Panc1 (cell line): ENCODE measurements around the gene THRB. TPM values are rescaled to one million over a fixed set of nuclear protein-coding genes. Genes with fewer than 3 reads are reported as not detected.

Experiments used
- ATAC-seq: fragments of 200-7000 bp; cut with Tn5 transposase; 2 replicates; pipeline ENCODE4 v1.9.1; 2020; ENCODE audit warnings: mild to moderate bottlenecking, moderate library complexity
- BruUV-seq: library from RNA; stranded (reverse); fragments of 400-500 nt; replicated peaks from 2 replicates; lab custom pipeline; 2021; lab: Mats Ljungman, UMichigan
- CTCF ChIA-PET: fragments of 300-600 bp; sonication (Branson Sonifier 250); formaldehyde crosslinking; loops from one replicate; lab custom pipeline; 2022; ENCODE audit warnings: antibody characterized with exemption; lab: Charles Lee
- POLR2A ChIA-PET: fragments of 300-600 bp; sonication (Branson Sonifier 250); formaldehyde crosslinking; loops from one replicate; lab custom pipeline; 2022; ENCODE audit warnings: antibody characterized with exemption; lab: Charles Lee
- DNase-seq: peaks from one replicate; pipeline ENCODE4 v3.0.0-alpha.2; 2010; ENCODE audit warnings: low read depth, low spot score
- H3K27ac ChIP-seq: 2 replicates; pipeline ENCODE4 v1.5.1; 2011; ENCODE audit warnings: mild to moderate bottlenecking, low read length, inconsistent platforms
- H3K27me3 ChIP-seq: fragments of 200-500 bp; sonication (Bioruptor generic); 2 replicates; pipeline ENCODE4 v1.6.0; 2014; ENCODE audit warnings: low read length, inconsistent platforms; ENCODE audit not compliant: control insufficient read depth, insufficient read depth
- H3K36me3 ChIP-seq: fragments of 200-500 bp; sonication (Bioruptor generic); 2 replicates; pipeline ENCODE4 v1.5.1; 2014; ENCODE audit warnings: inconsistent platforms, mild to moderate bottlenecking, low read length, moderate library complexity; ENCODE audit not compliant: control insufficient read depth, insufficient read depth
- H3K4me1 ChIP-seq: 2 replicates; pipeline ENCODE4 v1.5.1; 2011; ENCODE audit warnings: inconsistent platforms, mild to moderate bottlenecking, low read length, moderate library complexity; ENCODE audit not compliant: control insufficient read depth, insufficient read depth
- H3K4me3 ChIP-seq, 2 experiments: 2 replicates each; pipeline ENCODE4 v1.5.1; 2011 to 2012; ENCODE audit warnings: low read depth in 2 of 2, low read length in 2 of 2, mild to moderate bottlenecking in 2 of 2, inconsistent platforms in 1 of 2, moderate library complexity in 1 of 2
- H3K9me3 ChIP-seq: fragments of 200-500 bp; sonication (Bioruptor generic); 2 replicates; pipeline ENCODE4 v1.5.1; 2014; ENCODE audit warnings: low read depth, mild to moderate bottlenecking, inconsistent platforms, low read length, moderate library complexity; ENCODE audit not compliant: control insufficient read depth, insufficient read depth
- POLR2AphosphoS5 ChIP-seq: IDR thresholded peaks from 2 replicates; pipeline ENCODE4 v1.6.1; 2012; ENCODE audit warnings: mild to moderate bottlenecking, low read depth, low read length, moderate library complexity
- SIN3A ChIP-seq: IDR thresholded peaks from 2 replicates; pipeline ENCODE4 v1.6.1; 2012; ENCODE audit warnings: low read depth, mild to moderate bottlenecking, low read length, moderate library complexity, borderline replicate concordance; ENCODE audit not compliant: insufficient read depth
- TCF7L2 ChIP-seq: IDR thresholded peaks from 2 replicates; pipeline ENCODE4 v1.6.1; 2011; ENCODE audit warnings: mild to moderate bottlenecking, low read depth, low read length, inconsistent platforms
- in situ Hi-C: cut with HindIII; loops from 2 replicates; pipeline ENCODE4 v1.10.0; 2016; ENCODE audit warnings: low sequenced_read_pairs, low pct_unique_long_range_greater_than_20kb
- intact Hi-C: fragments of 100-400 bp; cut with micrococcal nuclease; formaldehyde crosslinking; loops from one replicate; pipeline ENCODE4 v1.10.0; 2022; ENCODE audit not compliant: unreplicated experiment
- total RNA-seq: library from RNA; stranded (reverse); gene quantifications from one replicate; pipeline ENCODE4 v1.2.1, GENCODE V29; 2021; ENCODE audit not compliant: unreplicated experiment
- TF ChIP-seq, protein P1 (sequence below), 2 experiments: IDR thresholded peaks; 2 replicates each; pipeline ENCODE4 v1.6.1; 2011 to 2012; ENCODE audit warnings: low read depth in 2 of 2, control low read depth in 1 of 2, low read length in 1 of 2, mild to moderate bottlenecking in 1 of 2, moderate library complexity in 1 of 2; ENCODE audit not compliant: insufficient read depth in 1 of 2
- TF ChIP-seq, protein P2 (sequence below): fragments of 450-650 bp; IDR thresholded peaks from 2 replicates; pipeline ENCODE4 v1.5.1; 2017; ENCODE audit warnings: mild to moderate bottlenecking

The THRB gene
- total RNA-seq, 1 experiment from 2014 or later: 3.9 TPM

DNA sequence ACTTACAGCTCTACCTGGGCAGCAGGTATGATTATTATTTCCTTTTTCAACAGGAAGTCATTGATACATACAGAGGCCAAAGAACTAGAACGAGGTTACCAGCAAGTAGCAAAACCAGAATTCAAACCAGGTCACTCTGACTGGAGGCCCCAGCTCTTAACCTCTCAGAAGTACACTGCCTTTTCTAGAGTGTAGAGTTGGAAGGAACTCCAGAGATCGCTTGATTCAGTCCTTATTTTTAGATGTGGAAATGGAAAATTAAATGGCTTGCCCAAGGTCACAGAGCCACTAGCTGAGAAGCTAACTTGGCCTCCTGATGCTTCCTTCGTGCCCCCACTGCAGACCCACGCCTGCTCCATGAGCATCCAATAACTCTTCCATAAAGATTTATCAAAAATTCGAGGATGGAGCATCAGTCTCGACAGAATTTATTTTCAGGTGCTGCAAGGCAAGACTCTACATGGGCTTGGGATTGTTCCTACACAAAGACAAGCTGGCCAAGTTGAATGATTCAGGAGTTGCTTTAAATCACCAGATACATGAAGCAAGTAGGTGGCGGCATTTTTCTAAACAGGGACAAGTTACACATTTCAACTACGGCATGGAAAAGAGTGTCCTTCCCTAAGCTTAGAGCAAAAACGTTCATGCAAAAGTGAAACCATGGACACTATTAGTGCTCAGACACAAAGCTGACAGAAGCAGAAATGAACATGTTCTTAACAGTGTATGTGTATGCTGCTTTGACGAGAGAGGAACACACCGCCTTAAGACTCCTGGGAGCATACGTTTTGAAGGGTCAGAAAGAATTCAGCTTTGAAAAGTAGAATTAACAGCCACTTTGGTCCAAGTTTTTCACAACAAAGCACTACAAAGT lies 235.7 kb downstream of the THRB start:
- Histone ChIP-seq H3K27ac (no peak overlapping the region), H3K36me3 (no peaks in the 10 kb centered on the region), H3K9me3 (no peaks in the 10 kb centered on the region), H3K4me3 (no peak overlapping the region), H3K4me1 (no peaks in the 10 kb centered on the region), H3K27me3 (no peaks in the 10 kb centered on the region)
- DNase-seq (no peak), ATAC-seq (0 out of 2 replicates have a peak, but pooled peaks have one; percentile 38)
- ChIA-PET POLR2A (no interaction called here), CTCF (interaction anchor here (0.5 to 0.9 kb wide), 2 partner anchors 160 to 235 kb away, joined by 3 read pairs; no protein-coding TSS in a partner anchor)
- BruUV-seq: no TSS peak
- TF ChIP-seq, protein P1, sequence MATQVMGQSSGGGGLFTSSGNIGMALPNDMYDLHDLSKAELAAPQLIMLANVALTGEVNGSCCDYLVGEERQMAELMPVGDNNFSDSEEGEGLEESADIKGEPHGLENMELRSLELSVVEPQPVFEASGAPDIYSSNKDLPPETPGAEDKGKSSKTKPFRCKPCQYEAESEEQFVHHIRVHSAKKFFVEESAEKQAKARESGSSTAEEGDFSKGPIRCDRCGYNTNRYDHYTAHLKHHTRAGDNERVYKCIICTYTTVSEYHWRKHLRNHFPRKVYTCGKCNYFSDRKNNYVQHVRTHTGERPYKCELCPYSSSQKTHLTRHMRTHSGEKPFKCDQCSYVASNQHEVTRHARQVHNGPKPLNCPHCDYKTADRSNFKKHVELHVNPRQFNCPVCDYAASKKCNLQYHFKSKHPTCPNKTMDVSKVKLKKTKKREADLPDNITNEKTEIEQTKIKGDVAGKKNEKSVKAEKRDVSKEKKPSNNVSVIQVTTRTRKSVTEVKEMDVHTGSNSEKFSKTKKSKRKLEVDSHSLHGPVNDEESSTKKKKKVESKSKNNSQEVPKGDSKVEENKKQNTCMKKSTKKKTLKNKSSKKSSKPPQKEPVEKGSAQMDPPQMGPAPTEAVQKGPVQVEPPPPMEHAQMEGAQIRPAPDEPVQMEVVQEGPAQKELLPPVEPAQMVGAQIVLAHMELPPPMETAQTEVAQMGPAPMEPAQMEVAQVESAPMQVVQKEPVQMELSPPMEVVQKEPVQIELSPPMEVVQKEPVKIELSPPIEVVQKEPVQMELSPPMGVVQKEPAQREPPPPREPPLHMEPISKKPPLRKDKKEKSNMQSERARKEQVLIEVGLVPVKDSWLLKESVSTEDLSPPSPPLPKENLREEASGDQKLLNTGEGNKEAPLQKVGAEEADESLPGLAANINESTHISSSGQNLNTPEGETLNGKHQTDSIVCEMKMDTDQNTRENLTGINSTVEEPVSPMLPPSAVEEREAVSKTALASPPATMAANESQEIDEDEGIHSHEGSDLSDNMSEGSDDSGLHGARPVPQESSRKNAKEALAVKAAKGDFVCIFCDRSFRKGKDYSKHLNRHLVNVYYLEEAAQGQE (IDR thresholded peaks at IDR 0.05; ENCODE audit: insufficient read depth in 1 of 2, low read depth in 2 of 2, low read length in 1 of 2): no peak
- TF ChIP-seq TCF7L2: no peak
- TF ChIP-seq SIN3A: no peak
- no peak for TF ChIP-seq POLR2AphosphoS5
- TF ChIP-seq, protein P2, sequence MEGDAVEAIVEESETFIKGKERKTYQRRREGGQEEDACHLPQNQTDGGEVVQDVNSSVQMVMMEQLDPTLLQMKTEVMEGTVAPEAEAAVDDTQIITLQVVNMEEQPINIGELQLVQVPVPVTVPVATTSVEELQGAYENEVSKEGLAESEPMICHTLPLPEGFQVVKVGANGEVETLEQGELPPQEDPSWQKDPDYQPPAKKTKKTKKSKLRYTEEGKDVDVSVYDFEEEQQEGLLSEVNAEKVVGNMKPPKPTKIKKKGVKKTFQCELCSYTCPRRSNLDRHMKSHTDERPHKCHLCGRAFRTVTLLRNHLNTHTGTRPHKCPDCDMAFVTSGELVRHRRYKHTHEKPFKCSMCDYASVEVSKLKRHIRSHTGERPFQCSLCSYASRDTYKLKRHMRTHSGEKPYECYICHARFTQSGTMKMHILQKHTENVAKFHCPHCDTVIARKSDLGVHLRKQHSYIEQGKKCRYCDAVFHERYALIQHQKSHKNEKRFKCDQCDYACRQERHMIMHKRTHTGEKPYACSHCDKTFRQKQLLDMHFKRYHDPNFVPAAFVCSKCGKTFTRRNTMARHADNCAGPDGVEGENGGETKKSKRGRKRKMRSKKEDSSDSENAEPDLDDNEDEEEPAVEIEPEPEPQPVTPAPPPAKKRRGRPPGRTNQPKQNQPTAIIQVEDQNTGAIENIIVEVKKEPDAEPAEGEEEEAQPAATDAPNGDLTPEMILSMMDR: no peak
- intact Hi-C loops (no loop called here), in situ Hi-C loops (no loop called here)

- Histone ChIP-seq H3K27me3 (no peaks in the 10 kb centered on the region), H3K9me3 (no peaks in the 10 kb centered on the region), H3K36me3 (no peaks in the 10 kb centered on the region), H3K27ac (no peak overlapping the region), H3K4me1 (no peaks in the 10 kb centered on the region), H3K4me3 (no peak overlapping the region)
- ChIA-PET CTCF (no interaction called here), POLR2A (no interaction called here)
- intact Hi-C loops: no loop called here
- no peak for TF ChIP-seq TCF7L2
- TF ChIP-seq SIN3A: no peak
- no peak for TF ChIP-seq POLR2AphosphoS5
- TF ChIP-seq, protein P2: no peak
- TF ChIP-seq, protein P1 (IDR thresholded peaks at IDR 0.05; ENCODE audit: insufficient read depth in 1 of 2, low read depth in 2 of 2, low read length in 1 of 2): no peak
- in situ Hi-C loops: no loop called here
- no TSS peak for BruUV-seq
- no peak for DNase-seq
- 0 out of 2 replicates have a peak, but pooled peaks have one; percentile 26 for ATAC-seq
These were observed 236.4 kb downstream of the THRB start for GRCh38 chr3:24258260-24258659.
